ENCODE results near the gene OR3A2. TPM values are rescaled to one million over a fixed set of nuclear protein-coding genes. Genes with fewer than 3 reads are reported as not detected.
"Not testable (repeated sequence)": the region's sequence is repeated elsewhere in the genome, so short reads cannot be mapped to it uniquely, and the experiment has no call there.

OR3A2 gene
- total RNA-seq, 1 donor from 2014 or later = not detected

DNA sequence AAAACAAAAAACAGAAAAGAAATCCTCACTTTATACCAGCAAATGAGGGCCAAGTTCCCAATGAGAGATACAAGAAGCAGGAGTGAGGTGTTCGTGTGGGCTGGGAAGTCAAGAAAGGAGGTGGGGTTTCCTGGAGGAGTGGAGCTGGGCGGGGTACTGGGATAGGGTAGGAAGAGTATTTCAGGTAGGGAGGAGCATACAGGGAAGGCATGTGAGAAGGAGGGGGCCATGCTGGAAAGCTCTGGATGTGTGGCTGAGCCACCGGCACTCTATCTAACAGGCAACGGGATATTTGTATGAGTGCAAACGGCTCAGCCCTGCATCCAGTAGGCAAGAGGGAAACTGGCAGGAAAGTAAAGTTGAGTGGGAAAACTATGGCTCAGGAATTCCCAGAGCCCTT, 4.2 kb downstream of the OR3A2 start:
- DNase-seq (ENCODE audit: low spot score in 2 of 2) = no peak
- H3K27me3 ChIP-seq = no peaks in the 10 kb centered on the region
- intact Hi-C loops (cut with DNase I) = no loop called here

GRCh38 chr17:3378321-3378720, 7.8 kb downstream of the OR3A2 start:
- TF ChIP-seq, protein P1, sequence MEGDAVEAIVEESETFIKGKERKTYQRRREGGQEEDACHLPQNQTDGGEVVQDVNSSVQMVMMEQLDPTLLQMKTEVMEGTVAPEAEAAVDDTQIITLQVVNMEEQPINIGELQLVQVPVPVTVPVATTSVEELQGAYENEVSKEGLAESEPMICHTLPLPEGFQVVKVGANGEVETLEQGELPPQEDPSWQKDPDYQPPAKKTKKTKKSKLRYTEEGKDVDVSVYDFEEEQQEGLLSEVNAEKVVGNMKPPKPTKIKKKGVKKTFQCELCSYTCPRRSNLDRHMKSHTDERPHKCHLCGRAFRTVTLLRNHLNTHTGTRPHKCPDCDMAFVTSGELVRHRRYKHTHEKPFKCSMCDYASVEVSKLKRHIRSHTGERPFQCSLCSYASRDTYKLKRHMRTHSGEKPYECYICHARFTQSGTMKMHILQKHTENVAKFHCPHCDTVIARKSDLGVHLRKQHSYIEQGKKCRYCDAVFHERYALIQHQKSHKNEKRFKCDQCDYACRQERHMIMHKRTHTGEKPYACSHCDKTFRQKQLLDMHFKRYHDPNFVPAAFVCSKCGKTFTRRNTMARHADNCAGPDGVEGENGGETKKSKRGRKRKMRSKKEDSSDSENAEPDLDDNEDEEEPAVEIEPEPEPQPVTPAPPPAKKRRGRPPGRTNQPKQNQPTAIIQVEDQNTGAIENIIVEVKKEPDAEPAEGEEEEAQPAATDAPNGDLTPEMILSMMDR (IDR thresholded peaks at IDR 0.05) = no peak
- intact Hi-C loops (cut with DNase I) = no loop called here
- no peaks in the 10 kb centered on the region for H3K36me3 ChIP-seq
- H3K27ac ChIP-seq = no peak overlapping the region
- H3K27me3 ChIP-seq = no peaks in the 10 kb centered on the region
- no peak for DNase-seq (ENCODE audit: low spot score in 2 of 2)
- no peaks in the 10 kb centered on the region for H3K4me1 ChIP-seq
- H3K9me3 ChIP-seq = peaks cover 0 to 4% of the 10 kb centered on the region in 2 donors
- H3K4me3 ChIP-seq = no peak overlapping the region

More for the DNA sequence above, 4.2 kb downstream of the OR3A2 start:
- Histone ChIP-seq H3K36me3 (no peaks in the 10 kb centered on the region), H3K4me1 (no peaks in the 10 kb centered on the region), H3K9me3 (no peaks in the 10 kb centered on the region), H3K27ac (no peak overlapping the region), H3K4me3 (no peak overlapping the region)
- TF ChIP-seq, protein P1 (IDR thresholded peaks at IDR 0.05) = no peak

GRCh38 chr17:3371167-3371566, 14.9 kb downstream of the OR3A2 start:
- not testable (repeated sequence) for H3K9me3 ChIP-seq

GRCh38 chr17:3342782-3343181, 43.3 kb downstream of the OR3A2 start:
- intact Hi-C loops (cut with DNase I); H3K27me3 ChIP-seq; H3K4me1 ChIP-seq; H3K27ac ChIP-seq; H3K4me3 ChIP-seq; DNase-seq (ENCODE audit: low spot score in 2 of 2); H3K36me3 ChIP-seq: not testable (repeated sequence)
- H3K9me3 ChIP-seq = peaks cover 6 to 10% of the 10 kb centered on the region in 2 donors

More at GRCh38 chr17:3371167-3371566, 14.9 kb downstream of the OR3A2 start:
- H3K27ac ChIP-seq; H3K36me3 ChIP-seq; H3K27me3 ChIP-seq; intact Hi-C loops (cut with DNase I); H3K4me3 ChIP-seq; DNase-seq (ENCODE audit: low spot score in 2 of 2); H3K4me1 ChIP-seq: not testable (repeated sequence)

DNA sequence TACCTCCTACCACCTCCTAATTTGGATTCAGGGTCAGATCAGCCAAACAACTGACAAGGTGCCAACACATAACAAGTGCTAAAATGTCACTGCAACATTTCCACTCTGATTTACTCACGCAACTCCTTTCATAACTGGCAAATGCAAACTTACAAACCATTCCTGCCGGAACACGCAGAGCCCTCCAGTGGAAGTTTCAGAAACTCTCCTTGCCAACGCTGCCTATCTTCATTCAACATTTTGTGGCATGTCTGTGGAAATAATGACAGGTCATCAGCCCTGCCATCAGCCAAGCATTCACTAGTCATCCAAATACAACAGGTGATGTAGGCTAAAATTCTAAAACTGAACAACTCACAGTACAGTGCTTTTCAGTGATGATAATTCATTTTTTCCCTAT, 50.2 kb downstream of the OR3A2 start:
- Histone ChIP-seq H3K9me3 (no peaks in the 10 kb centered on the region), H3K27ac (no peak overlapping the region)
- intact Hi-C loops (cut with DNase I) = no loop called here

GRCh38 chr17:3318336-3318735, 67.8 kb downstream of the OR3A2 start:
- Histone ChIP-seq H3K27ac (no peak overlapping the region), H3K4me3 (no peak overlapping the region), H3K27me3 (no peaks in the 10 kb centered on the region), H3K9me3 (no peaks in the 10 kb centered on the region), H3K4me1 (no peaks in the 10 kb centered on the region), H3K36me3 (no peaks in the 10 kb centered on the region)
- intact Hi-C loops (cut with DNase I) = no loop called here
- no peak for DNase-seq (ENCODE audit: low spot score in 2 of 2)
- TF ChIP-seq, protein P1 (IDR thresholded peaks at IDR 0.05) = no peak

More for the DNA sequence above, 50.2 kb downstream of the OR3A2 start:
- TF ChIP-seq, protein P1 (IDR thresholded peaks at IDR 0.05) = no peak
- H3K36me3 ChIP-seq = no peaks in the 10 kb centered on the region
- no peak overlapping the region for H3K4me3 ChIP-seq
- H3K4me1 ChIP-seq = no peaks in the 10 kb centered on the region
- no peak for DNase-seq (ENCODE audit: low spot score in 2 of 2)
- no peaks in the 10 kb centered on the region for H3K27me3 ChIP-seq

GRCh38 chr17:3316836-3317235, 69.3 kb downstream of the OR3A2 start:
- Histone ChIP-seq H3K4me1 (no peaks in the 10 kb centered on the region), H3K27ac (no peak overlapping the region), H3K4me3 (no peak overlapping the region), H3K27me3 (no peaks in the 10 kb centered on the region), H3K9me3 (no peaks in the 10 kb centered on the region), H3K36me3 (no peaks in the 10 kb centered on the region)
- intact Hi-C loops (cut with DNase I) = no loop called here
- TF ChIP-seq, protein P1 (IDR thresholded peaks at IDR 0.05) = no peak
- DNase-seq (ENCODE audit: low spot score in 2 of 2) = no peak

Data from ascending aorta (tissue), 2 donors.